Activated CD4-positive, alpha-beta T cell treated with anti-CD3 and anti-CD28 coated beads, Interleukin-2, amount 10 ng/mL, durations not matched to agents 24 days and 14 days (primary cell): ENCODE data around the gene OR56A4. TPM values are rescaled to one million over a fixed set of nuclear protein-coding genes. Genes with fewer than 3 reads are reported as not detected.
"Not testable (repeated sequence)": the region's sequence is repeated elsewhere in the genome, so short reads cannot be mapped to it uniquely, and the experiment has no call there.

Experiments used
- DNase-seq: peaks from one replicate; pipeline ENCODE4 v3.0.0; 2022
- H3K27ac Mint-ChIP-seq: one replicate; pipeline ENCODE4 v1.8.0; 2022; ENCODE audit warnings: mild to moderate bottlenecking, mixed read lengths
- H3K27me3 Mint-ChIP-seq: one replicate; pipeline ENCODE4 v1.8.0; 2022; ENCODE audit warnings: mixed read lengths
- H3K36me3 Mint-ChIP-seq: one replicate; pipeline ENCODE4 v1.8.0; 2022; ENCODE audit warnings: low read depth, mild to moderate bottlenecking, mixed read lengths
- H3K4me1 Mint-ChIP-seq: one replicate; pipeline ENCODE4 v1.8.0; 2021; ENCODE audit warnings: mixed read lengths
- H3K4me3 Mint-ChIP-seq: one replicate; pipeline ENCODE4 v1.8.0; 2022; ENCODE audit warnings: mild to moderate bottlenecking, moderate library complexity, mixed read lengths
- H3K9me3 Mint-ChIP-seq: one replicate; pipeline ENCODE4 v1.8.0; 2021; ENCODE audit warnings: mixed read lengths
- intact Hi-C: fragments of 100-400 bp; cut with micrococcal nuclease; formaldehyde crosslinking; loops from one replicate; pipeline ENCODE4 v1.15.1; 2023
- total RNA-seq: library from RNA; stranded (reverse); gene quantifications from 2 replicates; pipeline ENCODE4 v1.2.3, GENCODE V29; 2022

The OR56A4 gene
- total RNA-seq, 1 donor from 2014 or later: 0.05 TPM

- intact Hi-C loops: loop anchor here (10.0 kb wide), 1 partner anchor 363 kb away; no protein-coding TSS in a partner anchor
- no peak for DNase-seq
- no peaks in the 10 kb centered on the region for H3K9me3 Mint-ChIP-seq
- peaks cover 9% of the 10 kb centered on the region for H3K27me3 Mint-ChIP-seq
- no peaks in the 10 kb centered on the region for H3K36me3 Mint-ChIP-seq
- no peak overlapping the region for H3K27ac Mint-ChIP-seq
- no peaks in the 10 kb centered on the region for H3K4me1 Mint-ChIP-seq
- H3K4me3 Mint-ChIP-seq: no peak overlapping the region
Measured at GRCh38 chr11:5992150-5992549, 14.6 kb downstream of the OR56A4 start.

- H3K27ac Mint-ChIP-seq: no peak overlapping the region
- H3K36me3 Mint-ChIP-seq: no peaks in the 10 kb centered on the region
- intact Hi-C loops: no loop called here
- no peak overlapping the region for H3K4me3 Mint-ChIP-seq
- H3K27me3 Mint-ChIP-seq: peaks cover 4% of the 10 kb centered on the region
- no peaks in the 10 kb centered on the region for H3K9me3 Mint-ChIP-seq
- no peaks in the 10 kb centered on the region for H3K4me1 Mint-ChIP-seq
- DNase-seq: no peak
Measured at GRCh38 chr11:5989203-5989602, 17.5 kb downstream of the OR56A4 start.

GRCh38 chr11:5986885-5987284, 19.9 kb downstream of the OR56A4 start, which contains the start of gene OR52L1:
Gene OR52L1 (minus strand): TSS chr11:5986985. CDS start chr11:5986930, 55 bp downstream.
- intact Hi-C loops: no loop called here
- Mint-ChIP-seq H3K4me1 (no peaks in the 10 kb centered on the region), H3K9me3 (no peaks in the 10 kb centered on the region), H3K27ac (no peak within 1 kb of the TSS), H3K4me3 (no peak within 1 kb of the TSS), H3K27me3 (peaks cover 7% of the 10 kb centered on the region), H3K36me3 (no peaks in the 10 kb centered on the region)
- no peak for DNase-seq

GRCh38 chr11:5983443-5983842, 23.3 kb downstream of the OR56A4 start:
- Mint-ChIP-seq H3K4me1 (no peaks in the 10 kb centered on the region), H3K27me3 (peaks cover 4% of the 10 kb centered on the region), H3K36me3 (no peaks in the 10 kb centered on the region), H3K9me3 (peaks cover 10% of the 10 kb centered on the region), H3K27ac (no peak overlapping the region), H3K4me3 (no peak overlapping the region)
- intact Hi-C loops: no loop called here
- no peak for DNase-seq

GRCh38 chr11:5973530-5973929, 33.2 kb downstream of the OR56A4 start:
- no peaks in the 10 kb centered on the region for H3K9me3 Mint-ChIP-seq
- H3K27ac Mint-ChIP-seq: no peak overlapping the region
- H3K4me1 Mint-ChIP-seq: no peaks in the 10 kb centered on the region
- intact Hi-C loops: no loop called here
- no peak for DNase-seq
- H3K36me3 Mint-ChIP-seq: no peaks in the 10 kb centered on the region
- H3K27me3 Mint-ChIP-seq: peaks cover 6% of the 10 kb centered on the region
- H3K4me3 Mint-ChIP-seq: no peak overlapping the region

- H3K36me3 Mint-ChIP-seq: no peaks in the 10 kb centered on the region
- intact Hi-C loops: no loop called here
- no peaks in the 10 kb centered on the region for H3K9me3 Mint-ChIP-seq
- DNase-seq: no peak
- no peak within 1 kb of the TSS for H3K27ac Mint-ChIP-seq
- H3K4me3 Mint-ChIP-seq: no peak within 1 kb of the TSS
- peaks cover 6% of the 10 kb centered on the region for H3K27me3 Mint-ChIP-seq
- no peaks in the 10 kb centered on the region for H3K4me1 Mint-ChIP-seq
Measured at GRCh38 chr11:5968394-5968793, 38.4 kb downstream of the OR56A4 start, which contains the start of gene OR56A5. Gene OR56A5 (minus strand): TSS chr11:5968494. CDS start chr11:5968494, 0 bp downstream.

GRCh38 chr11:5967708-5968107, 39.0 kb downstream of the OR56A4 start:
- DNase-seq: no peak
- Mint-ChIP-seq H3K9me3 (no peaks in the 10 kb centered on the region), H3K27me3 (peaks cover 6% of the 10 kb centered on the region), H3K4me3 (no peak overlapping the region), H3K36me3 (no peaks in the 10 kb centered on the region), H3K27ac (no peak overlapping the region), H3K4me1 (no peaks in the 10 kb centered on the region)
- intact Hi-C loops: no loop called here

GRCh38 chr11:5966958-5967357, 39.8 kb downstream of the OR56A4 start:
- Mint-ChIP-seq H3K9me3 (no peaks in the 10 kb centered on the region), H3K4me1 (no peaks in the 10 kb centered on the region), H3K27ac (no peak overlapping the region), H3K36me3 (no peaks in the 10 kb centered on the region), H3K4me3 (no peak overlapping the region), H3K27me3 (peaks cover 6% of the 10 kb centered on the region)
- intact Hi-C loops: no loop called here
- no peak for DNase-seq

- H3K36me3 Mint-ChIP-seq, H3K27ac Mint-ChIP-seq, H3K4me3 Mint-ChIP-seq, H3K27me3 Mint-ChIP-seq, H3K4me1 Mint-ChIP-seq, DNase-seq, H3K9me3 Mint-ChIP-seq, intact Hi-C loops: not testable (repeated sequence)
Measured at GRCh38 chr11:5960704-5961320, 45.9 kb downstream of the OR56A4 start.

GRCh38 chr11:5955586-5955985, 51.2 kb downstream of the OR56A4 start:
- Mint-ChIP-seq H3K4me3 (no peak overlapping the region), H3K9me3 (no peaks in the 10 kb centered on the region), H3K4me1 (no peaks in the 10 kb centered on the region), H3K36me3 (no peaks in the 10 kb centered on the region), H3K27me3 (peaks cover 4% of the 10 kb centered on the region), H3K27ac (no peak overlapping the region)
- intact Hi-C loops: no loop called here
- DNase-seq: no peak

Other genes with a start within 250 kb of the OR56A4 start
- not detected in 2 replicates for gene OR52N5, start 223.6 kb downstream of the OR56A4 start, total RNA-seq
- not detected in 2 replicates for gene OR52N1, start 215.7 kb downstream of the OR56A4 start, total RNA-seq
- gene OR52N2, start 198.0 kb downstream of the OR56A4 start, total RNA-seq: not detected in 2 replicates
- gene OR52E6, start 165.0 kb downstream of the OR56A4 start, total RNA-seq: not detected in 2 replicates
- not detected in 2 replicates for gene OR52E8, start 149.3 kb downstream of the OR56A4 start, total RNA-seq
- gene OR52E4, start 126.3 kb downstream of the OR56A4 start, total RNA-seq: not detected in 2 replicates
- gene OR52E5, start 113.7 kb downstream of the OR56A4 start, total RNA-seq: not detected in 2 replicates
- not detected in 2 replicates for gene OR56A3, start 64.7 kb downstream of the OR56A4 start, total RNA-seq
- gene OR56A5, start 38.5 kb downstream of the OR56A4 start, total RNA-seq: not detected in 2 replicates
- gene OR52L1, start 20.0 kb downstream of the OR56A4 start, total RNA-seq: not detected in 2 replicates
- gene OR56A1, start 23.8 kb upstream of the OR56A4 start, total RNA-seq: not detected in 2 replicates
- not detected in 2 replicates for gene OR56B4, start 100.7 kb upstream of the OR56A4 start, total RNA-seq
- gene OR52B2, start 163.4 kb upstream of the OR56A4 start, total RNA-seq: not detected in 2 replicates
- not detected in 2 replicates for gene OR52W1, start 192.3 kb upstream of the OR56A4 start, total RNA-seq
- gene C11orf42, start 198.6 kb upstream of the OR56A4 start, total RNA-seq: not detected in 2 replicates
- gene FHIP1B, start 227.7 kb upstream of the OR56A4 start, total RNA-seq: 19.3 and 20.2 TPM in 2 replicates
- gene CNGA4, start 232.1 kb upstream of the OR56A4 start, total RNA-seq: not detected in 2 replicates